ENCODE data around the gene LIPC. TPM values are rescaled to one million over a fixed set of nuclear protein-coding genes. Genes with fewer than 3 reads are reported as not detected.

The LIPC gene
- total RNA-seq, 1 donor from 2014 or later: 0.64 TPM

GRCh38 chr15:58555162-58556027, 123.6 kb downstream of the LIPC start:
- intact Hi-C loops (cut with DNase I): no loop called here
- Histone ChIP-seq H3K27ac (no peak overlapping the region), H3K4me3 (no peak overlapping the region), H3K4me1 (peaks cover 14% of the 10 kb centered on the region), H3K9me3 (no peaks in the 10 kb centered on the region), H3K36me3 (no peaks in the 10 kb centered on the region), H3K27me3 (no peaks in the 10 kb centered on the region)
- TF ChIP-seq, protein P1, sequence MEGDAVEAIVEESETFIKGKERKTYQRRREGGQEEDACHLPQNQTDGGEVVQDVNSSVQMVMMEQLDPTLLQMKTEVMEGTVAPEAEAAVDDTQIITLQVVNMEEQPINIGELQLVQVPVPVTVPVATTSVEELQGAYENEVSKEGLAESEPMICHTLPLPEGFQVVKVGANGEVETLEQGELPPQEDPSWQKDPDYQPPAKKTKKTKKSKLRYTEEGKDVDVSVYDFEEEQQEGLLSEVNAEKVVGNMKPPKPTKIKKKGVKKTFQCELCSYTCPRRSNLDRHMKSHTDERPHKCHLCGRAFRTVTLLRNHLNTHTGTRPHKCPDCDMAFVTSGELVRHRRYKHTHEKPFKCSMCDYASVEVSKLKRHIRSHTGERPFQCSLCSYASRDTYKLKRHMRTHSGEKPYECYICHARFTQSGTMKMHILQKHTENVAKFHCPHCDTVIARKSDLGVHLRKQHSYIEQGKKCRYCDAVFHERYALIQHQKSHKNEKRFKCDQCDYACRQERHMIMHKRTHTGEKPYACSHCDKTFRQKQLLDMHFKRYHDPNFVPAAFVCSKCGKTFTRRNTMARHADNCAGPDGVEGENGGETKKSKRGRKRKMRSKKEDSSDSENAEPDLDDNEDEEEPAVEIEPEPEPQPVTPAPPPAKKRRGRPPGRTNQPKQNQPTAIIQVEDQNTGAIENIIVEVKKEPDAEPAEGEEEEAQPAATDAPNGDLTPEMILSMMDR (IDR thresholded peaks at IDR 0.05): no peak
- ATAC-seq (no peak), DNase-seq (no peak)

DNA sequence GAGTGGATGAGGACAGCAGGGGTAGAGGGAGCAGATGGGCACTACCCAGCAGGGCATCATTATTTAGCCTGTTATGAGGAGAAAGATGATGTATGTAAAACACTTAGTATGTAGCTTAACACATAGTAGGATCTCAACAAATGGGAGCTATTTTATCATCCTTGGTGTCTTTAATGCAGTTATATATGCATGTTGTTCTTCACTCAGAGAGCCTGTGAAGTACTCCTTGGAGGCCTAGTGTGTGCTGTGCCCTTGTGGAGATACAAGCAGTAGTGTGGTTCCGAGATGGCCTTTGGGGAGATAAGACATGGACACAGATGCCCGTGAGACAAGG, 124.2 kb downstream of the LIPC start:
- Histone ChIP-seq H3K4me1 (peaks cover 14% of the 10 kb centered on the region), H3K27ac (no peak overlapping the region), H3K27me3 (no peaks in the 10 kb centered on the region), H3K36me3 (no peaks in the 10 kb centered on the region), H3K9me3 (no peaks in the 10 kb centered on the region), H3K4me3 (no peak overlapping the region)
- ATAC-seq: no peak
- TF ChIP-seq, protein P1 (IDR thresholded peaks at IDR 0.05): no peak
- DNase-seq: no peak
- intact Hi-C loops (cut with DNase I): no loop called here

DNA sequence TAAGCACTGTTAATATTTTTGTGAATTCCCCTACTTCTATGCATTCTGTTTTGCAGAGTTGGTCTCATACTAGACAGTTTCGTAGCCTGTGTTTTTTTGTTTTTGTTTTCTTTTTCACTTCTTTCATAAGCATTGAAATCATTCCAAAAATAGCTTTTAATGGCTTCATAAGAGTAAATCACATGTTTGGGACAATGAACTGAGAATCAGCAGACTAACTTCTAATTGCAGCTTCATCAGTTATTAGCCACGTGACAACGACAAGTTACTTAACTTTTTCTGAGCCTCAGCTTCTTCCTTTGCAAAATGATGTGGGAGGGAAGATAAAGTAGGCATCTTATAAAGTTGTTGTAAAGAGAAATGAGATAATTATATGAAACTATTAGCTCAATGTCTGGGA, 124.8 kb downstream of the LIPC start:
- DNase-seq (no peak), ATAC-seq (no peak)
- H3K4me3 ChIP-seq: no peak overlapping the region
- TF ChIP-seq, protein P1 (IDR thresholded peaks at IDR 0.05): no peak
- intact Hi-C loops (cut with DNase I): no loop called here
- no peaks in the 10 kb centered on the region for H3K36me3 ChIP-seq
- H3K27ac ChIP-seq: no peak overlapping the region
- peaks cover 9% of the 10 kb centered on the region for H3K4me1 ChIP-seq
- no peaks in the 10 kb centered on the region for H3K27me3 ChIP-seq
- no peaks in the 10 kb centered on the region for H3K9me3 ChIP-seq

DNA sequence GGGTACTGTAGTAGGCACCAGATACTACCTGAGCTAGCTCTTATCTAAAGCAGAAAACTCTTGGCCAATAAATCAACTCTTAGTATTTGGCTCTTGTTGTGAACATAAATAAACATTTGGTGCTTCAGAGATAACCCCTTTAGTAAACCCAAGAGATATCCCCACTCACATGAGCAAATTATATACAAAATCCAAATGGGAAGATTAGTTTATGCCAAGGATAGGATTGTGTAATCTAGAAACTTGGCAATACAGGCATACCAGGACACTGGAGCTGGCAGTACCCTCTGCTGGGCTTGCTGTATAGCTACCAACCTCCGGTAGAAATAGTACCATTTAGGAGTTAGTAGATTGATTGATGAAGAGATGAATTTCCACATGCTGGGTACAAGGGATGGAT, 127.0 kb downstream of the LIPC start:
- ATAC-seq: no peak
- TF ChIP-seq, protein P1 (IDR thresholded peaks at IDR 0.05): no peak
- intact Hi-C loops (cut with DNase I): no loop called here
- no peaks in the 10 kb centered on the region for H3K4me1 ChIP-seq
- H3K36me3 ChIP-seq: no peaks in the 10 kb centered on the region
- no peak overlapping the region for H3K4me3 ChIP-seq
- H3K27me3 ChIP-seq: no peaks in the 10 kb centered on the region
- no peaks in the 10 kb centered on the region for H3K9me3 ChIP-seq
- no peak for DNase-seq
- H3K27ac ChIP-seq: no peak overlapping the region

DNA sequence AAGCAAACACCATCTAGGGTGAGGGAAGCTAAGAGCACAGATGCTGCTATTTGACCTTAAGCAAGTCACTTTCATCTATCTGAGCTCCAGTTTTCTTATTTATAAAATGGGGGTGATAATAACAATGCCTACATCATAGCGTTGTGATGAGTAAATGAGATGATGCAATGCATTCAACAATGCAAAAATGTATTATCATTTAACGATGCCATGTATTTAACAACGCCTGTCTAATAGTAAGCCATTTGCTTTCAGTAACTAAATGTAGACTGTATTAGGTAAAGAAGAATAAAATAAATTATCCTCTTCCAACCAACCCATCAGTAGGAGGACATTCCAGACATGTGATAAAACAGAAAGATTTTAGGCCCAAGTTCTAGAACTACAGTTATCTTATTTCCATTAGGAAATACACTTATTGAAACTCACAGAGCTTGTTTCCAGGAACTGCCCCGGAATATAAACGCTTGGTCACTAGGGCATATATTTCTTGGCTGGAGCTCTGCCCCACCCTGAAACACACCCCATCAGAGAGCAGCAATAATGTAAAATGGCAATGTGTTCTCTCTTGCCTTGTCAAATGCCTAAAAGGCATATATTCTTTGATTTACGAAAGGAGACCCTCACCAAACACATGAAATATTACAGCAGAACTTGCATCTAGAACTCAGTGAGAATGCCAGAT, 128.3 kb downstream of the LIPC start:
- ATAC-seq (no peak), DNase-seq (no peak)
- intact Hi-C loops (cut with DNase I): no loop called here
- Histone ChIP-seq H3K4me3 (no peak overlapping the region), H3K27ac (no peak overlapping the region), H3K4me1 (no peaks in the 10 kb centered on the region), H3K9me3 (no peaks in the 10 kb centered on the region), H3K27me3 (no peaks in the 10 kb centered on the region), H3K36me3 (no peaks in the 10 kb centered on the region)
- TF ChIP-seq, protein P1 (IDR thresholded peaks at IDR 0.05): no peak

Measured in upper lobe of right lung (tissue), 1 donor.